COLO668 (cell line): ENCODE data around the gene LY9.

ENCODE experiments used
- DNase-seq: peaks from one replicate; lab custom pipeline; 2025; ENCODE audit not compliant: unreplicated experiment; lab: John Stamatoyannopoulos, UW

LY9 gene

DNA sequence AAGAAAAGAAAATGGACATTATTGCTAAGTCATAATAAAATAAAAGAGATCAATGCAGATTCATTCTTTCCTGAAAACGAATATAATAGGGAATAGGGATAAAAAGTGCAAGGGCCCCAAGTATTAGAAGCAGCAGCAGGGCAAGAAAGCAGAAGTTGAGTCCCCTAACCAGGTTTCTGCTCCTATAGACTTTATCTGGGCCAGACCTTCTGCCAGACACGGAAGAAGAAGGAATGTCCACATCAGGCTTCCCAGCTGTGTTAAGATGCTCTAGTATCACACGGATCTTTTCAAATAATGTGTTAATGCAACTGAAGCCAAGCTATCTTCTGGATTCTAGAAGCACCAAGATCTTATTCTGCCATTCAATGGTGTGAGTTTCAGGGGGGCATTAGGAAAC, 39.8 kb downstream of the LY9 start:
- no peak for DNase-seq

GRCh38 chr1:160836561-160836960, 40.6 kb downstream of the LY9 start:
- DNase-seq: no peak

- DNase-seq: no peak
These were observed 41.1 kb downstream of the LY9 start for GRCh38 chr1:160836981-160837557.

DNA sequence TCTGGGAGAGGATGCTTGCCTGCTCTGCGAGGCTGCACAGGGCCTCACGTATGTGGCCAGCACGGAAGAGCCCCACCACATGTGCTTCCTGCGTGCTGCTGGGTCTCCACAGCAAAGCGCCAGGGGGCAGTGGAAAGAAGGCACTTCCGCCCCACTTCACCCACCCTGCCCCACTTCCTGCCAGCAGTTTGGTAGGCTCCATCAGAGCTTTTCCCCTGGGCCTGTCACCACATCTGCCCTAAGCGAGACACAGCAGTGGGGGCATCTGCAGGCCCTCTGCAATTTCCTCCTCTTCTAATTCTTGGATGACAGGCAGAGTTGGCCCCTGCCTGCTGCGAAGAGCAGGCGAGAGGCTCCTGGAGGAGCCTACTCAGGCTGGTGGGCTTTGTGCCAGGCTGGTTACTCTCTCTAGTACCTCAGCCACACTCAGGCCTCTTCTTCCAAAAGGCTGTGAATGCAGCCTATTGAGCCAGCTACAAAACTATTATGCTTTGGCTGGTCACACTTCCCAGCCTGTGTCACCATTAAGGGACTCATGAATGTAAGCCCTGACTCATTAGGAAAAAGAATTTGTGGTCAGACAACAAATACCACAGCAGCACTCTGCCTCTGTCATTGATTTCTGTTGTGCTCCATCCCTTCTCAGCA, 41.7 kb downstream of the LY9 start:
- no peak for DNase-seq

GRCh38 chr1:160838888-160839287, 42.9 kb downstream of the LY9 start:
- DNase-seq: no peak

- DNase-seq: no peak
These were observed 43.8 kb downstream of the LY9 start for GRCh38 chr1:160839746-160840145.

DNA sequence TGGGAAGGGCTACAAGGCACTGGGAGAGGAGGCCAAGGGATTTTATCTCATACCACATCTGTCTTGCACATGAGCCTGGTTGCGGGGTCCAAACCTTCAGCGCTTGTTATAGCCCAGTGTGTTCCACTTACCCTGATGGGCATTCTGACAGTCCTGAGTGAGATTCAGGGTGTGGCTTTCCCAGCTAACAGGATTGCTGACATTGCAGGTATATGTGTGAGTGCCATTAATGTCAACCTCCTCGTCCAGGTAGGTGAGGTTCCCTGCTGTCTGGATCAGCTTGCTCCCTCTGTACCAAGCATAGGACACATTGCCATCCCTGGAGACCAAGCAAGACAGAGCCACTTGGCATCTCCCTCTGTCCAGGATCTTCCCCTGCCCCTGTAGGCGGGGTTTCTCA, 45.1 kb downstream of the LY9 start:
- no peak for DNase-seq

DNA sequence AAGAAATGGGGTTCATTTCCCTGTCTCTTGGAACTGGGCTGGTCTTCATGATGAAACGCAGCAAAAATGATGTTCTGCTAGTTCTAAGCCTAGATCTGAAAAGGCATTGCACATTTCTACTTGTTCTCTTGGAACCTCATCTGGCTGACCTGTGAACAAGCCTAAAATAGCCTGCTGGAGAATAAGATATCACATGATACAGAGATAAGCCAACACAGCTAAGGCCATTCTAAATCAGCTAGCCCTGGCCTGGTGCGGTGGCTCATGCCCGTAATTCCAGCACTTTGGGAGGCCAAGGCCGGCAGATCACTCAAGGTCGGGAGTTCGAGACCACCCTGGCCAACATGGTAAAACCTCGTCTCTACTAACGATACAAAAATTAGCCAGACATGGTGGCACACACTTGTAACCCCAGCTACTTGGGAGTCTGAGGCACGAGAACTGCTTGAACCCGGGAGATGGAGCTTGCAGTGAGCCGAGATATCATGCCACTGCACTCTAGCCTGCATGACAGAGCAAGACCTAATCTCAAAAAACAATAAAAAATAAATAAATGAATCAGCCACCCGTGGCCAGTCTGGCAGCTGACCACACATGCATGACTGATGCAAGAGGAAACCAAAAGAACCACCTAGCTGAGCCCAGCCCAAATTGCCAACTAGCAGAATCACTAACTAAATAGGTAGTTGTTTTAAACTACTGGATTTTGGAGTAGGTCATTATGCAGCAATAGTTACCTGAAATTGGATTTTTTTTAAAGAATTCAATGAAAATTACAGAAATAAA, 48.7 kb downstream of the LY9 start:
- no peak for DNase-seq

GRCh38 chr1:160846281-160846680, 50.3 kb downstream of the LY9 start:
- no peak for DNase-seq

GRCh38 chr1:160850541-160850940, 54.6 kb downstream of the LY9 start:
- DNase-seq: no peak

DNA sequence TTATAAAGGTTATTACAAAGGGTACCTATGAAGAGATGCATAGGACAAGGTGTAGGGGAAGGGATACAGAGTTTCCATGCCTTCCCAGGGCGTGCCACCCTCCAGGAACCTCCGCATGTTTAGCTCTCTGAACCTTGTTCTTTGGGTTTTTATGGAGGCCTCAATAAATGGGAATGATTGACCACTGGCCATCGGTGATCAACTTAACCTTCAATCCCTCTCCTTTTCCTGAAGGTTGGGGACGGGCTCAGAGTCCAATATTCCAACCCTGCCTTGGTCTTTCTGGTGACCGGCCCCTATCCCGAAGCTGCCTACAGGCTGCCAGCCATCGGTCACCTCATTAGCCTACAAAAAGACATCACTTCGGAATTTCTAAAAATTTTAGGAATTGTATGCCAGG, 55.0 kb downstream of the LY9 start:
- DNase-seq: no peak

- DNase-seq: no peak
These were observed 57.0 kb downstream of the LY9 start for GRCh38 chr1:160853014-160853413.

GRCh38 chr1:160853754-160854153, 57.8 kb downstream of the LY9 start:
- DNase-seq: no peak

- no peak for DNase-seq
These were observed 59.4 kb downstream of the LY9 start for GRCh38 chr1:160855181-160855981.

DNA sequence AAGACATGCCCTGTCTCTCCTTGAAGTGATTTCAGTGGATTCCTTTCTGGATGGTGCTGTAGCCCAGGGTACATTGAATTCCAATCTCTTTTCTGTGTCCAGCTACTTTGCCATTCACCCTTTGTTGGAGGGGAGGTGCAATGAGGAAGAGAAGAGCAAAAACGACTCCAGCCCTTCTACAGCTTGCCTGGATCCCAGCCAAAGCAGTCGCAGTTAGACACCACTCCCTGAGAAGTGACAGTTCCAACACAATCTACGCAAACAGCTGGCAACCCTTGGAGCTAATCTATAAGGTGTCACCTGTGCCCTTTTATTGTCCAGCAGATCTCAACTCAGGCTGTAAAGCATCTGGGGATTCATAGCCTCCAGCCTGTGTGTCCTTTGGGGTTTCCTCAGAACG, 62.1 kb downstream of the LY9 start:
- DNase-seq: no peak

DNA sequence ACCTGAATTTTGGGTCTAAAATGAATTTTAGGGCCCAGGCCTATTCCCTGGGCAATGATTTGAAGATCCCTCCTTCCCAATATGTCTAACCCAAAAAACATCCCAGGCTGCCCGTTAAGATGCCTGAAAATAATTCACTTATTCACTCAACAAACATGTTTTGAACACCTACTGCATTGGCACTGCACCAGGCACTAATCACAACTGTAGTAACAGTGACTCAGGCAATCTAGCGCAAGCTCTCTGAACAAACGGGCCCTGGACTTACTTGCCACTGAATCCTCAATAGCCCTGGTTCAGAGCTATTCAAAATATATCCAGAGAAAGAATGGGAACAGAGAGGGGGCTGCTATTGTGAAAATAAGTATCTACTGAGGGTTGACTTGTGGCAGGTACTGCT, 62.5 kb downstream of the LY9 start:
- no peak for DNase-seq

GRCh38 chr1:160859166-160859565, 63.2 kb downstream of the LY9 start:
- DNase-seq: no peak

GRCh38 chr1:160860840-160861505, 65.0 kb downstream of the LY9 start:
- no peak for DNase-seq

- DNase-seq: no peak
These were observed 66.5 kb downstream of the LY9 start, which contains the start of gene CD244 for GRCh38 chr1:160862203-160863060. Gene CD244 (minus strand): TSS chr1:160862887. CDS start chr1:160862677, 210 bp downstream.
